Heart left ventricle (tissue), 16 donors: ENCODE data around the gene RTP3. TPM values are rescaled to one million over a fixed set of nuclear protein-coding genes. Genes with fewer than 3 reads are reported as not detected.

Experiments used
- ATAC-seq, 4 donors: fragments of 200-7000 bp; cut with Tn5 transposase; one replicate each; pipeline ENCODE4 v1.9.1; 2020 to 2022; ENCODE audit warnings: moderate library complexity in 4 of 4, mild to moderate bottlenecking in 3 of 4, moderate number of reproducible peaks in 1 of 4
- DNase-seq, 5 donors: peaks; one replicate each; pipeline ENCODE4 v3.0.0-alpha.2; 2020
- H3K27ac ChIP-seq, 12 donors: fragments of 200-600 bp; sonication (generic) in 4 of 12; one replicate each; pipeline versions ENCODE4 v1.5.0 to v1.8.0; 2016 to 2022; ENCODE audit warnings: mild to moderate bottlenecking in 2 of 12
- H3K27me3 ChIP-seq, 9 donors: fragments of 200-600 bp; sonication (generic) in 2 of 9; one replicate each; pipeline versions ENCODE4 v1.5.1 to v1.8.0; 2016 to 2022; ENCODE audit warnings: mild to moderate bottlenecking in 3 of 9
- H3K36me3 ChIP-seq, 9 donors: fragments of 200-600 bp; sonication (generic) in 2 of 9; one replicate each; pipeline versions ENCODE4 v1.5.0 to v1.8.0; 2018 to 2022; ENCODE audit warnings: mild to moderate bottlenecking in 2 of 9
- H3K4me1 ChIP-seq, 12 donors: fragments of 200-600 bp; sonication (generic) in 4 of 12; one replicate each; pipeline versions ENCODE4 v1.5.0 to v1.8.0; 2016 to 2022; ENCODE audit warnings: mild to moderate bottlenecking in 3 of 12
- H3K4me3 ChIP-seq, 12 donors: fragments of 200-600 bp; sonication (generic) in 4 of 12; one replicate each; pipeline versions ENCODE4 v1.5.0 to v1.8.0; 2017 to 2022; ENCODE audit warnings: mild to moderate bottlenecking in 9 of 12, moderate library complexity in 4 of 12
- H3K9me3 ChIP-seq, 12 donors: fragments of 200-600 bp; sonication (generic) in 4 of 12; one replicate each; pipeline versions ENCODE4 v1.5.0 to v1.8.0; 2016 to 2022; ENCODE audit warnings: mild to moderate bottlenecking in 1 of 12
- POLR2A ChIP-seq, 2 donors: fragments of 450-650 bp; IDR thresholded peaks; one replicate each; pipeline ENCODE4 v1.6.1; 2017; ENCODE audit warnings: antibody characterized with exemption in 2 of 2, mild to moderate bottlenecking in 2 of 2, moderate library complexity in 2 of 2
- WGBS, 4 donors: extraction: QIAGEN DNeasy Blood & Tissue Kit in 2 of 4; methylation state at CpG; one replicate each; pipeline versions ENCODE4 v1.1.5 to v1.1.7; 2013 to 2018; 5-methylcytosine and 5-hydroxymethylcytosine counted together
- intact Hi-C, 10 donors: fragments of 100-400 bp; cut with DNase I; formaldehyde crosslinking; loops; one replicate each; pipeline versions ENCODE4 v1.11.1 to v1.14.2; 2022
- polyA plus RNA-seq, 2 donors: library from polyadenylated mRNA; stranded (reverse); fragments of 200-250 nt; gene quantifications; one replicate each; pipeline ENCODE4 v1.2.3, GENCODE V29; 2013
- total RNA-seq, 9 donors: library from RNA; depleted of rRNA in 2 of 9; stranded (reverse); fragments of >200 nt in 2 of 9; fragmentation: NEBNext Ultra II Directional in 3 of 9; extraction: Animal tissue kit (Norgen Biotek cat#: 25700) in 3 of 9; gene quantifications; one replicate each; pipeline versions ENCODE4 v1.1.0 to v1.2.4, GENCODE V29; 2016 to 2023
- TF ChIP-seq, protein P1 (sequence below), 12 donors: fragments of 200-600 bp; sonication (generic) in 4 of 12; IDR thresholded peaks; one replicate each; pipeline versions ENCODE4 v1.5.0 to v1.8.0; 2018 to 2022; ENCODE audit warnings: antibody characterized with exemption in 12 of 12, mild to moderate bottlenecking in 5 of 12
- donor health status: ischemic (EF 13 %, LVEDD 7.1; RV severe dilation, severe dysfunction).
- donor health status: healthy with polysubstance abuse.
- donor health status: DM: no; HTN: yes; CAD: no.
- donor health status: DM: no; HTN: no; CAD: no.
- donor health status: ischemic (EF 25% LVEDD 6.9; RV normal size, moderate dysfunction).
- donor health status: ischemic (EF 25% LVEDD 5.7; RV mildly dilated, moderate dysfunction).
- donor health status: healthy.
- donor health status: DM: yes; HTN: yes; CAD: no.
- donor health status: ischemic (EF 35%, LVEDD 5.7; RV mildly dilated, moderate dysfunction).
- donor health status: nonischemic (EF 11% LVEDD 7.7; RV severe dilation, severe dysfunction).
- donor health status: DM: yes; HTN: yes; CAD: no.
- donor health status: PGD.
- donor health status: ischemic (EF 29% LVEDD 5.4; RV normal size, mild dysfunction).
- donor health status: nonischemic (EF 23%, LVEDD 6.1; RV moderate dilation, normal function).

RTP3 gene
- total and polyA plus RNA-seq, 11 donors, result not detected

DNA sequence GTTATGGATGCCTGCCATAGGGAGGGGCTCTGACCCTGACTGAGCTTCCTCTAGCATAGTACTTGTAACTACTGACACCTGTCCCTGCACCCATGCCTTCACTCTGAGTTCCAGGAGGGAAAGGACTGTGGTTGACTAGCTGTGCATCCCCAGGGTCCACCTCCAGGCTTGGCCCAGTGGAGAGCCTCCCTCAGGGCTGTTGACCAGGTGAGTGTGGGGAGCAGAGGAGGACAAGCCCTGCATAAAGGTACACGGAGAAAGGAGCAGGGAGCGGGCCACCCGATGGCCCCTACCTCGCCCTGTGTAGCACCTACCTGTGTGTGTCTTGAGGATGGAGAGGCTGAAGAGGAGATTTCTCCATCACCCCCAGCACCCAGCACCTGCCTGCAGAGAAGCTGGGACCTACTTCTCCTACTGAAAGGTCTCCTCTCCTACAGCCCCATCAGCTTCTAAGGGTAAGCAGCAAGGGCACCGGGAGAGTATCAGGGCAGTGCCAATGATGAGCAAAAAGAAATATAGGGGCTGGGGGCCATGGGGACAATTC lies 26.3 kb upstream of the RTP3 start:
- Histone ChIP-seq H3K27ac (no peak overlapping the region), H3K27me3 (peaks cover 0 to 3% (median 0%) of the 10 kb centered on the region in 9 donors), H3K9me3 (peaks cover 0 to 14% (median 2%) of the 10 kb centered on the region in 12 donors), H3K4me1 (peaks cover 0 to 26% (median 16%) of the 10 kb centered on the region in 12 donors), H3K4me3 (no peak overlapping the region), H3K36me3 (no peaks in the 10 kb centered on the region)
- DNase-seq (peak in 1 of 5 donors; percentile 6), ATAC-seq (no peak)
- 86 to 100% (median 94%) methylated on average over 5 of the region's 5 CpGs for WGBS, 4 donors
- TF ChIP-seq, protein P1, sequence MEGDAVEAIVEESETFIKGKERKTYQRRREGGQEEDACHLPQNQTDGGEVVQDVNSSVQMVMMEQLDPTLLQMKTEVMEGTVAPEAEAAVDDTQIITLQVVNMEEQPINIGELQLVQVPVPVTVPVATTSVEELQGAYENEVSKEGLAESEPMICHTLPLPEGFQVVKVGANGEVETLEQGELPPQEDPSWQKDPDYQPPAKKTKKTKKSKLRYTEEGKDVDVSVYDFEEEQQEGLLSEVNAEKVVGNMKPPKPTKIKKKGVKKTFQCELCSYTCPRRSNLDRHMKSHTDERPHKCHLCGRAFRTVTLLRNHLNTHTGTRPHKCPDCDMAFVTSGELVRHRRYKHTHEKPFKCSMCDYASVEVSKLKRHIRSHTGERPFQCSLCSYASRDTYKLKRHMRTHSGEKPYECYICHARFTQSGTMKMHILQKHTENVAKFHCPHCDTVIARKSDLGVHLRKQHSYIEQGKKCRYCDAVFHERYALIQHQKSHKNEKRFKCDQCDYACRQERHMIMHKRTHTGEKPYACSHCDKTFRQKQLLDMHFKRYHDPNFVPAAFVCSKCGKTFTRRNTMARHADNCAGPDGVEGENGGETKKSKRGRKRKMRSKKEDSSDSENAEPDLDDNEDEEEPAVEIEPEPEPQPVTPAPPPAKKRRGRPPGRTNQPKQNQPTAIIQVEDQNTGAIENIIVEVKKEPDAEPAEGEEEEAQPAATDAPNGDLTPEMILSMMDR (IDR thresholded peaks at IDR 0.05), result no peak
- no peak for TF ChIP-seq POLR2A (IDR thresholded peaks at IDR 0.05)
- intact Hi-C loops, result no loop called here

- TF ChIP-seq POLR2A (IDR thresholded peaks at IDR 0.05), result no peak
- TF ChIP-seq, protein P1 (IDR thresholded peaks at IDR 0.05), result no peak
- no peak for ATAC-seq
- H3K27ac ChIP-seq, result no peak overlapping the region
- intact Hi-C loops, result no loop called here
- H3K4me3 ChIP-seq, result no peak overlapping the region
- no peaks in the 10 kb centered on the region for H3K36me3 ChIP-seq
- peaks cover 0 to 14% (median 2%) of the 10 kb centered on the region in 12 donors for H3K9me3 ChIP-seq
- peaks cover 0 to 25% (median 14%) of the 10 kb centered on the region in 12 donors for H3K4me1 ChIP-seq
- WGBS, 4 donors, result 88 to 95% (median 91%) methylated on average over 2 of the region's 2 CpGs
- H3K27me3 ChIP-seq, result peaks cover 0 to 3% (median 0%) of the 10 kb centered on the region in 9 donors
- DNase-seq, result peak in 1 of 5 donors; percentile 11
Measured at GRCh38 chr3:46472736-46473135, 25.0 kb upstream of the RTP3 start.

- Histone ChIP-seq H3K27me3 (no peaks in the 10 kb centered on the region), H3K9me3 (peaks cover 0 to 14% (median 2%) of the 10 kb centered on the region in 12 donors), H3K4me1 (no peaks in the 10 kb centered on the region), H3K36me3 (no peaks in the 10 kb centered on the region), H3K4me3 (no peak overlapping the region), H3K27ac (no peak overlapping the region)
- TF ChIP-seq POLR2A (IDR thresholded peaks at IDR 0.05), result no peak
- TF ChIP-seq, protein P1 (IDR thresholded peaks at IDR 0.05), result no peak
- DNase-seq (peak in 1 of 5 donors; percentile 3), ATAC-seq (no peak)
- WGBS, 4 donors, result 85 to 88% (median 86%) methylated on average over 4 of the region's 4 CpGs
- intact Hi-C loops, result no loop called here
Measured at GRCh38 chr3:46477145-46477544, 20.6 kb upstream of the RTP3 start.

DNA sequence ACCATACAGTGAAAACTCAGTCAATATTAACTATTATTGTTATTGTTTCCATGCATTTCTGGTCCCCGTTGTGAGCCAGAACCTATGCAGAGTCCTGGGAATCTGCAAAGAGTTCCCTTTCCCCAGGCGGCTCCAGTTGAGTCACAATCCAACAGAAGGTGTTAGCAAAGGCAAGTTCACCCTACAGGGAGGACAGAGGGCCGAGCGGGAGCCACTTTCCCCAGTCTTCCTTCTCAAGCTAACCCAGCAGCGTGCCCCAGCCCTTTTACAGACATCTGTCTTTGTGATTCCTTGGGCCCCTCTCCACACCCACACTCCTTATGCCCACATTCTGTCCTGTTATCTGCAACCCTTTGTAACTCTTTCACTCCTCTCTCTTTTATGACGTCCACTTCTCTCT lies 20.0 kb upstream of the RTP3 start:
- DNase-seq (no peak), ATAC-seq (no peak)
- H3K36me3 ChIP-seq, result no peaks in the 10 kb centered on the region
- H3K27ac ChIP-seq, result no peak overlapping the region
- no peaks in the 10 kb centered on the region for H3K4me1 ChIP-seq
- H3K9me3 ChIP-seq, result peaks cover 0 to 14% (median 2%) of the 10 kb centered on the region in 12 donors
- H3K27me3 ChIP-seq, result no peaks in the 10 kb centered on the region
- 79 to 86% (median 83%) methylated on average over 6 of the region's 6 CpGs for WGBS, 4 donors
- H3K4me3 ChIP-seq, result no peak overlapping the region
- no peak for TF ChIP-seq POLR2A (IDR thresholded peaks at IDR 0.05)
- TF ChIP-seq, protein P1 (IDR thresholded peaks at IDR 0.05), result no peak
- intact Hi-C loops, result no loop called here
